ENCODE data around the gene ATXN7L1.
"Not testable (repeated sequence)": the region's sequence is repeated elsewhere in the genome, so short reads cannot be mapped to it uniquely, and the experiment has no call there.

The ATXN7L1 gene

GRCh38 chr7:105713488-105714465 is 162.6 kb downstream of the ATXN7L1 start:
- H2AFZ ChIP-seq (ENCODE audit: low read depth, low read length): no peak overlapping the region
- no peaks in the 10 kb centered on the region for H3K27me3 ChIP-seq (ENCODE audit: low read depth, low read length)
- H3K4me2 ChIP-seq (ENCODE audit: low read length): no peak overlapping the region
- H3K36me3 ChIP-seq (replicated peaks; ENCODE audit: low read depth, low read length): no peaks in the 10 kb centered on the region
- no peaks in the 10 kb centered on the region for H4K20me1 ChIP-seq (ENCODE audit: insufficient read depth, low read length)
- H3K27ac ChIP-seq (ENCODE audit: low read length): no peak overlapping the region
- H3K79me2 ChIP-seq (ENCODE audit: low read length): no peaks in the 10 kb centered on the region
- TF ChIP-seq EZH2phosphoT487 (IDR thresholded peaks at IDR 0.05; ENCODE audit: low read depth) (no peak), CTCF (IDR thresholded peaks at IDR 0.05; ENCODE audit: low read depth, low read length) (no peak)
- peaks cover 4% of the 10 kb centered on the region; the same call in 1 of the 2 replicates for H3K4me1 ChIP-seq (ENCODE audit: low read length)
- H3K9me3 ChIP-seq (ENCODE audit: insufficient read depth, low read length): peaks cover 6% of the 10 kb centered on the region; the same call in 1 of the 2 replicates
- H3K4me3 ChIP-seq (ENCODE audit: low read length): no peak overlapping the region
- no peak overlapping the region for H3K9ac ChIP-seq (ENCODE audit: low read length)

GRCh38 chr7:105712877-105713276 is 163.5 kb downstream of the ATXN7L1 start:
- Histone ChIP-seq H3K4me1 (ENCODE audit: low read length) (peaks cover 4% of the 10 kb centered on the region; the same call in 1 of the 2 replicates), H3K4me3 (ENCODE audit: low read length) (no peak overlapping the region), H3K9ac (ENCODE audit: low read length) (no peak overlapping the region), H3K27ac (ENCODE audit: low read length) (no peak overlapping the region), H3K36me3 (replicated peaks; ENCODE audit: low read depth, low read length) (no peaks in the 10 kb centered on the region), H3K27me3 (ENCODE audit: low read depth, low read length) (no peaks in the 10 kb centered on the region), H2AFZ (ENCODE audit: low read depth, low read length) (no peak overlapping the region), H3K4me2 (ENCODE audit: low read length) (no peak overlapping the region), H4K20me1 (ENCODE audit: insufficient read depth, low read length) (no peaks in the 10 kb centered on the region), H3K79me2 (ENCODE audit: low read length) (no peaks in the 10 kb centered on the region), H3K9me3 (ENCODE audit: insufficient read depth, low read length) (peaks cover 6% of the 10 kb centered on the region; the same call in 1 of the 2 replicates)
- TF ChIP-seq CTCF (IDR thresholded peaks at IDR 0.05; ENCODE audit: low read depth, low read length) (no peak), EZH2phosphoT487 (IDR thresholded peaks at IDR 0.05; ENCODE audit: low read depth) (no peak)

- Histone ChIP-seq H4K20me1 (ENCODE audit: insufficient read depth, low read length) (no peaks in the 10 kb centered on the region), H3K27me3 (ENCODE audit: low read depth, low read length) (no peaks in the 10 kb centered on the region), H3K4me2 (ENCODE audit: low read length) (no peak overlapping the region), H3K4me3 (ENCODE audit: low read length) (no peak overlapping the region), H3K79me2 (ENCODE audit: low read length) (no peaks in the 10 kb centered on the region), H3K4me1 (ENCODE audit: low read length) (no peaks in the 10 kb centered on the region), H3K27ac (ENCODE audit: low read length) (no peak overlapping the region), H3K9ac (ENCODE audit: low read length) (no peak overlapping the region), H3K36me3 (replicated peaks; ENCODE audit: low read depth, low read length) (no peaks in the 10 kb centered on the region), H2AFZ (ENCODE audit: low read depth, low read length) (no peak overlapping the region), H3K9me3 (ENCODE audit: insufficient read depth, low read length) (peaks cover 6% of the 10 kb centered on the region; the same call in 1 of the 2 replicates)
- TF ChIP-seq EZH2phosphoT487 (IDR thresholded peaks at IDR 0.05; ENCODE audit: low read depth) (no peak), CTCF (IDR thresholded peaks at IDR 0.05; ENCODE audit: low read depth, low read length) (no peak)
Measured at GRCh38 chr7:105711726-105712402, 164.5 kb downstream of the ATXN7L1 start.

GRCh38 chr7:105710720-105711119 is 165.7 kb downstream of the ATXN7L1 start:
- H2AFZ ChIP-seq (ENCODE audit: low read depth, low read length); H3K27me3 ChIP-seq (ENCODE audit: low read depth, low read length); H3K9ac ChIP-seq (ENCODE audit: low read length); H3K79me2 ChIP-seq (ENCODE audit: low read length); H3K36me3 ChIP-seq (replicated peaks; ENCODE audit: low read depth, low read length); H3K4me1 ChIP-seq (ENCODE audit: low read length); H3K4me3 ChIP-seq (ENCODE audit: low read length); H3K4me2 ChIP-seq (ENCODE audit: low read length); H4K20me1 ChIP-seq (ENCODE audit: insufficient read depth, low read length); H3K27ac ChIP-seq (ENCODE audit: low read length); H3K9me3 ChIP-seq (ENCODE audit: insufficient read depth, low read length): not testable (repeated sequence)

Data from OCI-LY3 (cell line).